GM12892 (cell line): ENCODE measurements around the gene POLR2L.
A peak's percentile ranks its signal among the peaks of the same experiment; 100 is the strongest.

Source experiments
- POLR2A ChIP-seq: IDR thresholded peaks from 2 replicates; pipeline ENCODE4 v1.6.1; 2011; ENCODE audit warnings: low read depth, low read length, control low read depth
- TAF1 ChIP-seq: IDR thresholded peaks from 2 replicates; pipeline ENCODE4 v1.6.1; 2011; ENCODE audit warnings: low read depth, mild to moderate bottlenecking, control low read depth, low read length, borderline replicate concordance

DNA sequence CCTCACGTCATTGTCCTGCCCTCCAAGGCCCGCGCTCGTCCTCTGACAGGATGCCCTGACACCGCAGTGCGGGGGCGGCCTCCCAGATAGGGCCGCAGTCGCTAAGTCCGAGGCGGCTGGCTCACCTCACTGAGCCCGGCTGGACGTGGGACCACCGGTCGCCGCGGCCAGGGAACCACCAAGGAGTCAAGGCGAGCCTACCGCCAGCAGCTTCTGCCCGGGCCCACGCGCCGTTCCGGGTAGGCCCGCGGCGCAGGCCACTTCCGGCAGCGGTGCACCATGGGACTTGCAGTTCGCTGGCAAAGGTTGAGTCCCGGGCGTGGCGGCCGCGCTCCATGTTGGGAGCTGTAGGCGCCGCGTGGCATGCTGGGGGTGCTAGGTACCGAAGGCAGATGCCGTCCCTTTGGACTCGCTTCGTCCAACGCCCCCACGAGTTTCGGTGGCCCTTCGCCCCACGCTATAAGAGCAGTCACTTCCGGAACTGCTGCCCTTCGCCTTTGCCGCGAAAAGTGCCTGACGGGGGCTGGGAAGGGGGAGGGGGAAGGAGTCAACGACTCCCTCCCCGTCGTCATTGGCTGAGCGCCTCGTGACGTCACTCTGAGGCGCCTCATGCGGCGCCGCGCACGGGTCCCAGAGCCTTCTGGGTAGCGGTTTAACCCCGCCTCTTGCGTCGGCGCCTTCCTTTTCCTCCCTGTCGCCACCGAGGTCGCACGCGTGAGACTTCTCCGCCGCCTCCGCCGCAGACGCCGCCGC lies 32.9 kb downstream of the POLR2L start, which contains the start of gene RPLP2:
- TF ChIP-seq TAF1 (peak; percentile 97), POLR2A (peak; percentile 94)
